Measurements from ENCODE around the gene SLC25A28.

Gene SLC25A28

GRCh38 chr10:99619851-99620710, at the start of gene SLC25A28:
Gene SLC25A28, minus strand, starts transcription at chr10:99620439. Its CDS starts 104 bp downstream, at chr10:99620335.
- in situ Hi-C loops (cut with MboI; ENCODE audit: low sequenced_read_pairs) = no loop called here

- in situ Hi-C loops (cut with MboI; ENCODE audit: low sequenced_read_pairs) = no loop called here
These were observed 47.0 kb upstream of the SLC25A28 start for GRCh38 chr10:99667108-99667751.

GRCh38 chr10:99665304-99665703, 45.1 kb upstream of the SLC25A28 start:
- in situ Hi-C loops (cut with MboI; ENCODE audit: low sequenced_read_pairs) = no loop called here

GRCh38 chr10:99661377-99661763, 41.1 kb upstream of the SLC25A28 start:
- in situ Hi-C loops (cut with MboI; ENCODE audit: low sequenced_read_pairs) = no loop called here

GRCh38 chr10:99660662-99661376, 40.6 kb upstream of the SLC25A28 start:
- in situ Hi-C loops (cut with MboI; ENCODE audit: low sequenced_read_pairs) = no loop called here

GRCh38 chr10:99659868-99660366, 39.7 kb upstream of the SLC25A28 start:
- in situ Hi-C loops (cut with MboI; ENCODE audit: low sequenced_read_pairs) = no loop called here

GRCh38 chr10:99659031-99659867, 39.0 kb upstream of the SLC25A28 start, which contains the start of gene ENTPD7:
Gene ENTPD7, plus strand, starts transcription at chr10:99659509. Its CDS starts 448 bp downstream, at chr10:99659957.
- in situ Hi-C loops (cut with MboI; ENCODE audit: low sequenced_read_pairs) = no loop called here

- in situ Hi-C loops (cut with MboI; ENCODE audit: low sequenced_read_pairs) = no loop called here
These were observed 38.4 kb upstream of the SLC25A28 start for GRCh38 chr10:99658622-99659030.

GRCh38 chr10:99656199-99657064, 36.2 kb upstream of the SLC25A28 start:
- in situ Hi-C loops (cut with MboI; ENCODE audit: low sequenced_read_pairs) = no loop called here

GRCh38 chr10:99654390-99655175, 34.3 kb upstream of the SLC25A28 start:
- in situ Hi-C loops (cut with MboI; ENCODE audit: low sequenced_read_pairs) = no loop called here

GRCh38 chr10:99652800-99653390, 32.7 kb upstream of the SLC25A28 start:
- in situ Hi-C loops (cut with MboI; ENCODE audit: low sequenced_read_pairs) = no loop called here

- in situ Hi-C loops (cut with MboI; ENCODE audit: low sequenced_read_pairs) = no loop called here
These were observed 28.5 kb upstream of the SLC25A28 start for GRCh38 chr10:99648717-99649116.

GRCh38 chr10:99647601-99648151, 27.4 kb upstream of the SLC25A28 start:
- in situ Hi-C loops (cut with MboI; ENCODE audit: low sequenced_read_pairs) = no loop called here

- in situ Hi-C loops (cut with MboI; ENCODE audit: low sequenced_read_pairs) = no loop called here
These were observed 13.6 kb upstream of the SLC25A28 start for GRCh38 chr10:99633832-99634231.

- in situ Hi-C loops (cut with MboI; ENCODE audit: low sequenced_read_pairs) = no loop called here
These were observed 11.3 kb upstream of the SLC25A28 start for GRCh38 chr10:99631496-99631895.

- in situ Hi-C loops (cut with MboI; ENCODE audit: low sequenced_read_pairs) = no loop called here
These were observed 10.8 kb upstream of the SLC25A28 start for GRCh38 chr10:99630991-99631390.

GRCh38 chr10:99630433-99630832, 10.2 kb upstream of the SLC25A28 start:
- in situ Hi-C loops (cut with MboI; ENCODE audit: low sequenced_read_pairs) = no loop called here

GRCh38 chr10:99629625-99629978, 9.4 kb upstream of the SLC25A28 start:
- in situ Hi-C loops (cut with MboI; ENCODE audit: low sequenced_read_pairs) = no loop called here
